HG03565 (cell line): ENCODE results near the gene FER.
"Not testable (repeated sequence)": the region's sequence is repeated elsewhere in the genome, so short reads cannot be mapped to it uniquely, and the experiment has no call there.

Experiments used
- ATAC-seq: cut with Tn5 transposase; IDR thresholded peaks from one replicate; pipeline ENCODE4 v1.9.1; 2021; ENCODE audit warnings: mild to moderate bottlenecking, moderate library complexity; ENCODE audit not compliant: unreplicated experiment

FER gene

GRCh38 chr5:109167586-109167985 lies 419.9 kb downstream of the FER start:
- no peak for ATAC-seq

DNA sequence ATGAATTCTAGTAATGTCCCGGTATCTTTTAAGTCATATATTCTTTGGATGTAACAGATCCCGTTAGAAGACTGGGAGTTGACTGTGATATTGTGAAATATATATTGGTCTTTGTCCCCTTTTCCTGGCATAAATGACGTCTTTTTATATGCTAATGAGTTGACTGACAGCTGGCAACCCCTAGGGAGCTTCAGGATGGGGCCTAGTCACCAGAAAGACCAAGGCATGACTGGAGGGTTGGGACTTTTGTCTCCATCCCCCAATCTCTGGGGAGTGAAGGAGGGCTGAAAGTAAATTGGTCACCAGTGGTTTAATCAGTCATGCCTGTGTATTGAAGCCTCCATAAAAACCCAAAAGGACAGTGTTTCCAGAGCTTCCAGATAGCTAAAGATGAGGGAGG lies 420.5 kb downstream of the FER start:
- ATAC-seq, result no peak

- ATAC-seq, result no peak
Observed at GRCh38 chr5:109170629-109171350, 423.1 kb downstream of the FER start.

GRCh38 chr5:109171437-109172073 lies 423.9 kb downstream of the FER start:
- ATAC-seq, result not testable (repeated sequence)

DNA sequence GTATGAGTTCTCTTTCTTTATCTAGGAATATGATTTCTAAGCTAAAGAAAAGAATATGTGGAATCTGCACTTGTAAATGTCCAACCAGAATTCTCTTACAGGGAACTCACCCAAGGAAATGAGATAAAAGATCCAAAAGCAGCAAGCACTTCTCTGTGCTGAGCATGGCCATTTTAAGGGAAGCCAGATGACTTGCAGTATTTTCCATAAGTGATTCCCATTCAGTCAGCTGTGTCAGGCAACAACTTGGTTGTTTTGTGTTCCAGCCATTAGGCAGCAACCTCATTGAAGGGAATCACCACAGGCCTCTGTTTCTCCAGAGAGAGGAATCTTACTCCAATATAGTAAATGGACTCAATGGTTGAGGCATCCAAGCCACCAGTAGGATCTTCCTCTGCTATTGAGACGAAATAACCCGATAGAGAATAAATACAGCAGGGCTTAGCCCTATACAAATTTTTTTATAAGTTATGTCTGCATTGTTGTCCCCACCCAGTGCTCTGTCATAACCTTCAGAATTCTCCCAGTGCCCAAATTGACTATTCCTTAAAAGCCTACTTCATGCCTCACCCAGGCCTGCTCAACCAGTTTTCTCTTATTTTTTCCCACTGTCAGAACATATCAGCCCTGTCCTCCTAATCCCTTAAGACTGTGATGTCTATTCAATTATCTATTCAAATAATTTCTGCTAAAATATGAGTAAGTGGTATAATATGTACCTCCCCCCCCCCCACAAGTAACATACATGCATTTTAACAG lies 425.5 kb downstream of the FER start:
- no peak for ATAC-seq

- ATAC-seq, result no peak
Observed at GRCh38 chr5:109177227-109177626, 429.5 kb downstream of the FER start.

DNA sequence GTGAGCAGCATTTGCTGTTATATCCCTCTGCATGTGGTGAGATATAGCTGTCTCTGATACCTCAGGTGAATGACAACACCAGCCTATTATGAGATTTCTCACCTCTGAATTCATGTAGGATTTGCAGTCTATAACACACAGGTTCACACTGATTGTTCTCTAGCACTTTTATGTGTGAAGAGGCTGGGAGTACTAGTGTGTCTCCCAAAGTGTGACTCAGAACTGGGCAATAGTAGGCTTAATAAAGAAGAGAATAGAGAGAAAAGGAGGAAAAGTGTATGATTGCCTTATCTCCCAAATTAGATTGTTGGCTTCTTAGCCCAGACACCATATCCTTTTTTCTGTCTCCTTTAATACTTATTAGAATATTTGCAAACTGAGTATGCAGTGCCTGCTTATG lies 430.1 kb downstream of the FER start:
- ATAC-seq, result no peak

GRCh38 chr5:109180668-109181067 lies 433.0 kb downstream of the FER start:
- ATAC-seq, result no peak

- ATAC-seq, result no peak
Observed at GRCh38 chr5:109186759-109187158, 439.1 kb downstream of the FER start.

GRCh38 chr5:109191153-109191558 lies 443.5 kb downstream of the FER start:
- peak; percentile 67 for ATAC-seq

- ATAC-seq, result no peak
Observed at GRCh38 chr5:109192027-109192426, 444.3 kb downstream of the FER start.

DNA sequence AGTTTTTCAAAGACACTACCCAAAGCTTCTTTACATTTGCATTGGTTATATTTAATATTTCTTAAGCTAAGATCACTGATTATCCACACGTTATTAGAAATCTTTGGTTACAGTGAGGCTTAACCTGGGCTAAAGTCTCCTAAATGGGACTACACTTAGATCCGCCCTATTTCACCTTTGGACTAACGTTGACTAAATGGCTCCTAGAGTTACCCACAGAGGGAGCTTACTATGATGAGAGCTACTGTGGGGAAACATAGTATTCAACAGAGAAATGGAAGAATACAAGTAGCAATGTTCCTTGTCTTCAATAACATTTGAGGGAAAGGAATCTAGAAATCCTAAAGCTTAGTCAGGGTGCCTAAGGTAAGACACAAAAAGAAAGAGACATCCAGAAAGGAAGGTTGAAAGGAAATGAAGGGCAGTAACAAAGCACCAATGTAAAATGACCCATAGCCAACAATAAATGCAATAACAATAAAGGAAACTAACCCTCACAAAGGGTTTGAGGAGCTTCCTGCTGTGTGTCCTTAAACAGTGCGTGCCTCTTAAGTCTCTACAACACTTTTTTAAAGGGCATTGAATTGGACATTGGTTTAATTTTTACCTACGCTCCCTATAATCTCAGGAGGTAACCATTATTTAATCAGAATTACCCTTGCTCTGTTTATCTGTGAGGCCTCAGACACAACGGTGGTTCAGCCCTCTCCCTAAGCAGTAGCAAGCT lies 445.0 kb downstream of the FER start:
- no peak for ATAC-seq

DNA sequence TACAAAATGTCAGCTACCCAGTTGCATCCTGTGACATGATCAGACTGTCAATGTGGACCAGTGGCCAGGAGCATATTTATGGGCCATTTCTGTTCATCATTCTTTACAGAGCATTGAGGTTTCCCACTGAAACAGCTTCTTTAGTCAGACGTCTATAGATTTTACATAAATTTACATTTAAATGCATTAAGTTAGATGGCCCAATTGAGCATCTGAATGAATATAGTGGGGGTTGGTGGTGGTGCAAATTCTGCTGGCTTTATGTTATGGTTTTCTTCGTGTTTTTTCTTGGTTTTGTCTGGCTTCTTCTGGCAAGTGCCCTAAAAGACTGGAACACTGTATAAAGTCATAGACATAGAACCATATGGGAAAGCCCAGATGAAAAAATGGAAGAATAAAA lies 448.0 kb downstream of the FER start:
- ATAC-seq, result no peak

GRCh38 chr5:109196087-109196822 lies 448.6 kb downstream of the FER start:
- ATAC-seq, result no peak

DNA sequence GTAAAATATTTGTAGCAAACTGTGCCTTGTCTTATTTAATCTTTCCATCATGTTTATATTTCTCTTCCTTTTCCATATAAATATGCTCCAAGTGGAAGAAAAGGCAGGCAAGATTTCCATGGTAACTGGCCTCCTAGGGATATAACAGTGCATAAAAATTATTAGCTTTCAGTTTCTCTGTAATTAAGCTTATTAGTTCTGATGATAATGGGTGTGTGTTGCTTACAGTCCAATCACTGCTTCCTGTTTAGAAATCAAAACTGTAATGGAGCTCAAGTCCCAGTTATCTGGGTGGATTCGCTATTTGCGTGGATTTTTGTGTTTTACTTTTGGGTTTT lies 449.1 kb downstream of the FER start:
- ATAC-seq, result no peak

DNA sequence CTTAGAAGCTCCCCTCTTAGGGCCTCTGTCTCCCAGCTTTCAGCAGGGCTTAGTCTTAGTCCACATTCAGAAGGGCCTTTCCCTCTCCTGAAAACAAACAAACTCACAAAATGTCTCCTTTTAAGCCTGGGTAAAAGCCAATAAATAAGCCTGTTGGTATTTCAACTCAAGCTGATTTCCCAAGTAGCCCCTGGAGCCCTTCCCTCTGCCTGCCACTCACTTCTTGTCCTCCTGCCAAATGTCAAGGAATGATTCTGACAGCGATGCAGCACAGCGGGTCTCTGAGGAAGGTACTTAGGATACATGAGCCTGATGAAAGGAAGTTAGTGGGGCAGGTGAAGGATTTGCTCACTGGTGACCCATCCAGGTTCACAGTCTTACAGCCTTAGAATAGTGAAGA lies 451.6 kb downstream of the FER start:
- ATAC-seq, result no peak

DNA sequence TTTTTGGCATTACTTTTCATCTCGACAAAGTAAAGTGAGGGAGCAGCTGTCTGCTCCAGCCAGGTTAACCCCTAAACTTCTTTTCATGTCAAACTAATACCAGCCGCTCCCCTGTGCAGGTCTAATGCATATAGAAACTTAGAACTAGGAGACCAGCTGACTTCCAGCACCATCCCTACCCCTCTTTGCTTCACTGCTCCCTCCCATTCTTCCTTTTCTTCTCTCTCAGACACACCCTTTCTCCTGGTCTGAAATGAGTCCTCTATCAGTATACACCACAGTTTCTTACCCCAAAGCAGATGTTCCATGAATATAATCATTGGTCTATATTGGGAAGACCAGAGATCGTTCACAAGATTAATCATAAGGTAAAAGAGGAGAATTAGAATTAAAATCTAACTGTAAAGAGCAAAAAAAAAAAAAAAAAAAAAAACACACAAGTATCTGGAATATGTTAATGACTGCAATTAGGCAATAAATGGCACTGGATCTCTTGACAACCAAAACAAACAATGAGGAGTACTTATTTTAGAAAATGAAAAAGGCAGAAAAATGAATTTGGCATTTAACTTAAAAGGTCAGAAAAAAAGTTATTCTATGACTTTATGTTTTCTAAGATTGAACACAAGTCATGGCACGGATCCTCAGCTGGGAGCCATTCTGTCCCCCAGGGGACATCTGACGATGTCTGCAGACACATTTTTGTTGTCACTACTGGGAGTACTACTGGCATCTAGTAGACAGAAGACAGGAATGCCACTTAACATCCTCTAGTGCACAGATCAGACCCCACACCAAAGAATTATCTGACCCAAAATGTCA lies 452.3 kb downstream of the FER start:
- no peak for ATAC-seq

GRCh38 chr5:109215040-109215439 lies 467.3 kb downstream of the FER start:
- ATAC-seq, result no peak

DNA sequence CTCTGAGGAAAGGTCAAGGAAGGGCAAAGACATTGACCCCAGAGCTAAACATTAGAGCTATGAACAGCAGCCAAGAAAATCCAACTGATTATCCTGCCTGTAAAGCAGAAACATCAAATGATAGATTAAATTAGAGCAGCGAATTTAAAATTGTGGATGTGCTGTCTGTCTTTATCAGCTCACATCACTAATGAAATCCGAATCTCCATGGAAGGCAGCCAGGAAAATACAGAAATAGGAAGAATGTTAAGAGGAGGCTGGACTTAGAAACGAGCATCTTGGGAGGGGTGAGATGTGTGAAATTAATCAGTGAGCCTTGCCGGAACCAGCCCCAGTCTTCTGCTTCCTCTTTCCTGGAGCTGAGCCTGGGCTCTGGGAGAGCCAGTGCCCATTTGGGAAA lies 471.1 kb downstream of the FER start:
- no peak for ATAC-seq

- ATAC-seq, result no peak
Observed at GRCh38 chr5:109223531-109223930, 475.8 kb downstream of the FER start.
